Measurements from ENCODE around the gene SLC5A11. TPM values are rescaled to one million over a fixed set of nuclear protein-coding genes. Genes with fewer than 3 reads are reported as not detected.
"Not testable (repeated sequence)": the region's sequence is repeated elsewhere in the genome, so short reads cannot be mapped to it uniquely, and the experiment has no call there.

The SLC5A11 gene
- total RNA-seq, 1 experiment from 2014 or later, result 0.05 TPM

DNA sequence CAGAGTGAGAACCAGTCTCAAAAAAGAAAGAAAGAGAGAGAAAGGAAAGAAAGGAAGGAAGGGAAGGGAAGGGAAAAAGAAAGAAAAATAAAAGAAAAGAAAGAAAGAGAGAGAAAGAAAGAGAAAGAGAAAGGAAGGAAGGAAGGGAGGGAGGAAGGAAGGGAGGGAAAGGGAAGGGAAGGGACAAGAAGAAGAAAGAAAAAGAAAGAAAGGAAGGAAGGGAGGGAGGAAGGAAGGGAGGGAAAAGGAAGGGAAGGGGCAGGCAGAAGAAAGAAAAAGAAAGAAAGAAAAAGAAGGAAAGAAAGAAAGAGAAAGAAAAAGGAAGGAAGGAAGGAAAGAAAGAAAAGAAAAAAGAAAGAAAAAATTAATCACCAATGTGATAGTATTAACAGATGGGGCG, 15.7 kb downstream of the SLC5A11 start:
- DNase-seq (ENCODE audit: low spot score), result no peak

DNA sequence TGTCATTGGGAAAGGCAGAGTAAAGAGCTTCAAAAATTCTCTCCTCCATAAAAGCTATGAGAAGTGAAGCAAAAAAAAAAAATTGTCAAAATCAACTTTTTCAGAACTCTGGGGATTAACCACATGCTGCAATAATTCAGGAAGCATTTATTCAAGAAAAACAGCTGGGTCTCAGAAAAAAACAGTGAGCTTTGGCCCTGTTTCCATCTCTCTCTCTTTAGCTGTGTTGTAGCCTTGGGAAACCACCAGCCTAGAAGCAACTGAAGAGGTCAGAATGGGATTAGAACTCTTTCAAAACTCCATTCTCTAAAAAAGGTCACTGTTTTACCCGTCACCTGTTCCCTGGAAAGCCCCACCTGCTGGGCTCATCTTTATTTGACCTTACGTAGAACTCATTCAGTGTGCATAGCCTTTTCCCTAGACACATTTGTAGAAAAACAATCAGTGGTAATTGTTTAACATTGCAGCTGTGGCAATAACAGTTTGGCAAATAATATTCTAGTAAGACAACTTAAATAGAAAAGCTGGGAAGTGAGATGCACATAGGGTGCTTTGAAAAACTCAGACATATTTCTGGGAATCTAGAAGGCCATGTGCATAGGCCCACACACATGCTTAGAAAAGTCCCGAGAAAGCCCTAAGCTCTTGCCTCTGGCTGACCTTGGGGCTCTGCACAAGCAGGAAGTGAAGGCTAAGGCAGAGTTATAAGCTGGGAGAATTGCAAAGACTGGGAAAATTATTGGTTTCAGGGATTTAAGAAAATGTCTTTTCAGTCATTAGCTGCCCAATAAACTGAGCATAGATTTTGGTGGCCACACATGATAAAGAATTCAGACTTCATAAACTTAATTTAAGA, 18.0 kb downstream of the SLC5A11 start:
- DNase-seq (ENCODE audit: low spot score), result no peak

DNA sequence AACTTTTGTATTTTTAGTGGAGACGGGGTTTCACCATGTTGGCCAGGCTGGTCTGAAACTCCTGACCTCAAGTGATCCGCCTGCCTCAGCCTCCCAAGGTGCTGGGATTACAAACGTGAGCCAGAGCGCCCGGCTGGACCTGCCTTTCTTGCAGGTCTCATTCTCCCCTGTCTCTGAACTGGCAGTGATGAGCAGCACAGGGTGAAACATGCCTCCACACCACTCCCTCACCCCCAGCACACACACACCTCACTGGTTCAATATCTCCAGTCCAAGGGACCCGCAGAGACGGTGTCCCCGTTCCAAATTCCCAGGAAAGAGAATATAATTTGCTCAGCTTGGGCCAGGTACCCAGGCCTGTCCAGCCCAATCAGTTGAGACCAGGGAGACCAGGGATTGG, 23.3 kb downstream of the SLC5A11 start:
- no peak for DNase-seq (ENCODE audit: low spot score)

DNA sequence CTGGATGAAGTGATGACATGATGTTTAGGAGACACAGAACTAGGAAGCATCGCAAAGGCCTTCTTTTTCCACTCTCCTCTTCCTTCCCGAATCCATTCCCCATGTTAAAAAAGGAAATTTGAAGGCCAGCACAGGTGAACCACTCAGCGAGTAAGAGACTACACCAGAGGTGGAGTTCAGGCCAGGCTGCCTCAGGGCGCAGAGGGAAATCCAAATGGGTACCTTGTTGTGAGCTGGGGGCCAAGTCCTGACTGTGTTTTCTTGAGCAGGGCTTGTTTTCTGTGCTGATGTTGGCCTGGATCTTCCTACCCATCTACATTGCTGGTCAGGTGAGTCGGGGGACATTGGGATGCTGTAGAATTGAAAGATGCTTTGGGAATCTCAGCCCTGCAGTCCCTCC, 26.1 kb downstream of the SLC5A11 start:
- DNase-seq (ENCODE audit: low spot score), result no peak

DNA sequence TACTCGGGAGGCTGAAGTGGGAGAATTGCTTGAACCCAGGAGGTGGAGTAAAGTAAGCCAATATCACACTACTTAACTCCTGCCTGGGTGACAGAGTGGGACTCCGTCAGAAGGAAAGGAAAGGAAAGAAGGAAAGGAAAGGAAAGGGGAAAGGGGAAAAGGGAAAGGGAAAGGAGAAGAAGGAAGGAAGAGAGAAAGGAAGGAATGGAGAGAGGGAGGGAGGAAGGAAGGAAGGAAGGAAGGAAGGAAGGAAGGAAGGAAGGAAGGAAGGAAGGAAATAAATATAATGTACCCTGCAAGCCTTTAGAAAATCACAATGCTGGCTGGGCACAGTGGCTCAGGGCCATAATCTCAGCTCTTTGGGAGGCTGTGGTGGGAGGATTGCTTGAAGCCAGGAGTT, 27.3 kb downstream of the SLC5A11 start:
- DNase-seq (ENCODE audit: low spot score), result no peak

DNA sequence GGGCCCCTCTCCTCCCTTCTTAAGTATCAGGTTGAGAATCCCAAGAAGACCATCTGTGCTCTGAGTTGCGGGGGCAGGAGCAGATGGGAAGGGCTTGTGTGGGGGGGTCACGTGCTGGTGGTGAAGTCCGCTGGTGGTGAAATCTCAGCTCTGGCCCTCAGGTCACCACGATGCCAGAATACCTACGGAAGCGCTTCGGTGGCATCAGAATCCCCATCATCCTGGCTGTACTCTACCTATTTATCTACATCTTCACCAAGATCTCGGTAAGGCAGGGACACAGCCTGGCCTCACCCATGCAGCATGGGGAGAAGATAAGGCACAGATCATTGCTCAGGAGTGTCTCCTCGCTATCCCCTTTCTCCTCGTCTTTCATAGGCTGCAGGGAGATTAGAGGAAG, 29.7 kb downstream of the SLC5A11 start:
- DNase-seq (ENCODE audit: low spot score), result no peak

DNA sequence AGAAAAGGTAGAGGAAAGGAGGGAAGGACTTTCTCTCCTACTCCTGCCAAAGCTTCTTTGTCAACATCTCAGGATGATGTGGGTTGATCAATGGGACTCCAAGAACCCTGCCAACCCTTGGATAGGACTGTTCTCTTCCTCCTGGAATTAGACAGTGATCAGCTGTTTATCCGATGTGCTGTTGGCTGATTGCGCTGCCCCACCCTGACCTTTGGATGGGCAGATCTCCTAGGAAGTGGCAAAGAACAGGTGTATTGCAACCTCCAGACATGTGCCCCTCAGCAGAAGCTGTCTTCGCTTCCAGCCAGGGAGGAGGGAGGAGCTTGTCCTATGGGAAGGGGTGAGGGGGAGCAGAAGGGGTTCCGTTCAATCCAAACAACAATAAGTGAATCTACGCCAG, 30.5 kb downstream of the SLC5A11 start:
- DNase-seq (ENCODE audit: low spot score), result no peak

DNA sequence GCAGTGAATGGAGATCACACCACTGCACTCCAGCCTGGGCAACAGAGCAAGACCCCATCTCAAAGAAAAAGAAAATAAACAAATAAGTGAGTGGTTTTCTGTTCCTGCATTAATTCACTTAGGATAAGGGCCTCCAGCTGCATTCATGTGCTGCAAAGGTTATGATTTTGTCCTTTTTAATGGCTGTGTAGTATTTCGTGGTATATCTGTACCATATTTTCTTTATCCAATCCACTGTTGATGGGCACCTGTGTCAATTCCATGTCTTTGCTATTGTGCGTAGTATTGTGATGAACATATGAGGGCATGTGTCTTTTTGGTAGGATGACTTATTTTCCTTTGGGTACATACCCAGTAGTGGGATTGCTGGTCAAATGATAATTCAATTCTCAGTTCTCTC, 33.9 kb downstream of the SLC5A11 start:
- no peak for DNase-seq (ENCODE audit: low spot score)

DNA sequence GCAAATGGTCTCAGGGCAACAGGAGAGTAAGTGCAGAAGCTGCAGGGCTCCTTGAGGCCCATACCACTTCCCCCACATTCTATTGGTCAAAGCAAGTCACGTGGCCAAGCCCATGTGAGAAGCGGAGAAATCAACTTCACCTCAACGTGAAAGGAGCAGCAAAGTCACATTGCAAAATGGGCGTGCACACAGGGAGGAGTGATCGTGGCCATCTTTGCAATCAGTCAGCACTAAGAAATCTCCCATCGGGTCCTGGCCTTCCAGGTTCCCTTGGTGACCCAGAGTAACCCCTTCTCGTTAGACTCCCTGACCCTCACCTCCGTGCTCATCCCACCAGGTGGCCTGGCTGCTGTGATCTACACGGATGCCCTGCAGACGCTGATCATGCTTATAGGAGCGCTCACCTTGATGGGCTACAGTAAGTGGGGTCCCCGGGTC, 38.0 kb downstream of the SLC5A11 start:
- no peak for DNase-seq (ENCODE audit: low spot score)

DNA sequence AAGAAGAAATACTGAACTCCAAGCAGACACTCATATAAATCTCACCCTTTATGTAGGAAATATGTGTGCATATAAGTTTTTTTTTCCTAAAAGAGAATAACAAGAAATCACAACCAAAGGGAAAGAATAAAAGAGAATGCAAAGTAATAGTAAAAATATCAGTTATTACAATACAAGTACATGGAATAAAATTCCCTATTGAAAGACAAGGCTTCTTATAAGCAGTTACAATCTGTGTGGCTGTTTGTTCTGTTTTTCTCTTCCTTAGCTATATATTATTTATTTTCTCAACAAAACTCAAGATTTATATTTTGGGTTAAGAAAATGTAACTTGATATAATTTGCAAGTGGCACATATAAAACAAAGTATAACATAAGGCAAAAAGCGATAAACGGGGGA, 41.7 kb downstream of the SLC5A11 start:
- no peak for DNase-seq (ENCODE audit: low spot score)

DNA sequence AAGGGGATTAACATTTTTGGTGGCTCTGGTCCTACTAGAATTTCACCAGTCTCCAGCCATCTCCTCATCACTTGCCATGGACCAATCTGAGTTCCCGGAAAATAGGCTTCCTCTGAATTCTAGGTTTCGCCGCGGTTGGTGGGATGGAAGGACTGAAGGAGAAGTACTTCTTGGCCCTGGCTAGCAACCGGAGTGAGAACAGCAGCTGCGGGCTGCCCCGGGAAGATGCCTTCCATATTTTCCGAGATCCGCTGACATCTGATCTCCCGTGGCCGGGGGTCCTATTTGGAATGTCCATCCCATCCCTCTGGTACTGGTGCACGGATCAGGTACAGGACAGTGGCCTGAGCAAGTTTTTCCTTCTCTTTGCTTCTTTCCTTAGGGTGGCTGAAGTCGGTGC, 45.0 kb downstream of the SLC5A11 start:
- DNase-seq (ENCODE audit: low spot score), result no peak

DNA sequence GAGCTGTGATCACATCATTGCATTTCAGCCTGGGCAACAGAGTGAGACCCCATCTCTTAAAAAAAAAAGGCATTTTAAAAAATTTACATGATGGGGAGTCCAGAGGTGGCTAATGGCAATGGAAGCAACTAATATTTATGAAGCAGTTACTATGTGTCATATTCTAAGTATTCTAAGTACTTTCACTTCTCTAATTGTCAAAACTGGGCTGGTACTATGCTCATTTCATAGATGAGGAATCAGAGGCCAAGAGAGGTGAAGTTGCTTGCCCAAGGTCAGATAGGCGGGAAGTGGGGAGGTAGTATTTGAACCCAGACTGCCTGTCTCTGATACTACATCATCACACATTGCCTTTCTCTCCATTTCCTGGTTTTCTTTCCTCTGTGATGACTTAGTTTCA, 50.7 kb downstream of the SLC5A11 start:
- no peak for DNase-seq (ENCODE audit: low spot score)

DNA sequence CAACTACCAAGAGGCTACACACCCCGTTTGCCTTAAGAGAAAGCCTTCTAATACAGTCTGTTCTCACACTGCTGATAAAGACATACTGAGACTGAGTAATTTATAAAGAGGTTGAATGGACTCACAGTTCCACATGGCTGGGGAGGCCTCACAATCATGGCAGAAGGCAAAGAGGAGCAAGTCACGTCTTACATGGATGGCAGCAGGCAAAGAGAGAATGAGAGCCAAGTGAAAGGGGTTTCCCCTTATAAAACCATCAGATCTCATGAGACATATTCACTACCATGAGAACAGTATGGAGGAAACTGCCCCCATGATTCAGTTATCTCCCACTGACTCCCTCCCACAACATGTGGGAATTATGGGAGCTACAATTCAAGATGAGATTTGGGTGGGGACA, 51.8 kb downstream of the SLC5A11 start:
- DNase-seq (ENCODE audit: low spot score), result not testable (repeated sequence)

DNA sequence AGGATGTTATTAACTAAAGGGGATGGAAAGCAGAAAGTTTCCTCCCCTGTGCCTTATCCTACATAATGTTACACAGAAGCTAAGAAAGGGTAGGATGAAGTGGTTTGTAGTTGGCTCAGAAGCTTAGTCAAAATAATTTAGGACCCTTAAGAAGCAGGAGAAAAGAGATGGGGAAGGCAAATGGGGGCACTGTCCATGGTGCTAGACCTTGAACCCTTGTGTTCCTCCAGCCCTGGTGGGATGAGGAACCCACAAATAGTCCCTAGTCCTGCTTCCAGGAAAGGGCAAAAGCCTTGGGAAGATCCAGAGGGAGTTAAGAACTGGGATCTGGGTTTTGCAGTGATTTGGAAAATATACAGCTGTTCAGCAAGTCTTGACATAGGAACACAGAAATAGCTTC, 54.5 kb downstream of the SLC5A11 start:
- no peak for DNase-seq (ENCODE audit: low spot score)

DNA sequence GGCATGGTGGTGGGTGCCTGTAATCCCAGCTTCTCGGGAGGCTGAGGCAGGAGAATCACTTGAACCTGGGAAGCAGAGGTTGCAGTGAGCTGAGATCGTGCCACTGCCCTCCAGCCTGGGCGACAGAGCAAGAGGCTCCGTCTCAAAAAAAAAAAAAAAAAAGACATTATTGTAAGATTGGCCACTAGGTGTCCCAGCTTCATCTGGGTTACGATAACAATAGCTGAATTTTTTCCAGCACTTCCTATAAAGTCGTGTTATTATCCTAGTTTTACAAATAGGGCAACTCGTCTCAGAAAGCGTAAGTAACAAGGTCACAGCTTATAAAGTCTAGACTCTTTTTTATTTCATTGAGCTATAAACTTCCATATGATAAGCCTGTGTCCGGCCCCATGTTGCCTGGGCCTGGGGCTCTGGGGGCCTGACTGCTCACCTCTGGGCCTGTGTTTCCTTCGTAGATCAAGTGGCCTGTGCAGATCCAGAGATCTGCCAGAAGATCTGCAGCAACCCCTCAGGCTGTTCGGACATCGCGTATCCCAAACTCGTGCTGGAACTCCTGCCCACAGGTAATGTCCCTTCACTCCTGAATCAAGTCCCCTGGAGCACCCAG, 60.5 kb downstream of the SLC5A11 start:
- DNase-seq (ENCODE audit: low spot score), result peak; percentile 39

DNA sequence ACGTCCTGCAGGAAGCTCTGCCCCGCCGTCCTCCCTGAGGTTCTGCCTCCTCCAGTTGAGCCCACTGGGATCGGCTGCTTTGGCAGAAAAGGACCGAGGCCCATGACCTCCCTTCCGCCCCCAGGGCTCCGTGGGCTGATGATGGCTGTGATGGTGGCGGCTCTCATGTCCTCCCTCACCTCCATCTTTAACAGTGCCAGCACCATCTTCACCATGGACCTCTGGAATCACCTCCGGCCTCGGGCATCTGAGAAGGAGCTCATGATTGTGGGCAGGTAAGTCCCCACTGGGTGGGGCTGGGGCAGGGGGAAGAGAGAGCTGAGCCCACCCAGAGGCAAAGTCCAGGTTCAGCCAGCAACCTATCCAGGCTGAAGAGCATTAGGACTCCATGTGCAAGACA, 61.1 kb downstream of the SLC5A11 start:
- no peak for DNase-seq (ENCODE audit: low spot score)

DNA sequence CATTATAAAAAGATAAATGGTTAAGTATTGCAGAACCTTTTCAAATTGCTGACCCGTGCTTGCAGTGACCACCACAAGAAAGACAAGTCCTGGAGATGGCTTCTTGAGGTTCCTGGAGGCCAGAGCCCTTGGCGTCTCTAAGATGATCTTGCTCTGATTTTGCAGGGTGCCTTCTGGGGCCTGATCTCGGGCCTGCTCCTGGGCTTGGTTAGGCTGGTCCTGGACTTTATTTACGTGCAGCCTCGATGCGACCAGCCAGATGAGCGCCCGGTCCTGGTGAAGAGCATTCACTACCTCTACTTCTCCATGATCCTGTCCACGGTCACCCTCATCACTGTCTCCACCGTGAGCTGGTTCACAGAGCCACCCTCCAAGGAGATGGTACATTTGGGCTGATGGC, 63.0 kb downstream of the SLC5A11 start:
- no peak for DNase-seq (ENCODE audit: low spot score)

DNA sequence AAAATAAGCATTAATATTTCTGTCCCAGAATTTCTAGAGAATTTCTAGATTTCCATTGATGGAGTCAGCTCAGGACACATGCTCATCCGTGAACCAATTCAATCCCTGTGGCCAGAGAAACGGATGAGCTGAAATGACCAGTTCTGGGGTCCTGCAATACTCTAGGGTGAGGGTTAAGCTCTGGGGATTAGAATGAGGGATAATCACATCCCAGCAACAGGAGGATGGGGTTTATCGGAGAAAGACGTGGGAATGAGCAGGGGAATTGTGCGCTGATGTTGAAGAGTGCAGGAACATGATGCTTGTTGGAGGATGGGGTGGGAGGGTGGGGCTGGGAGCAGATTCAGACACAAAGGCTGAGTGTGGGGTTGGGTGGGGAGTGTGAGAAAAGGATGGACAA, 64.1 kb downstream of the SLC5A11 start:
- no peak for DNase-seq (ENCODE audit: low spot score)

DNA sequence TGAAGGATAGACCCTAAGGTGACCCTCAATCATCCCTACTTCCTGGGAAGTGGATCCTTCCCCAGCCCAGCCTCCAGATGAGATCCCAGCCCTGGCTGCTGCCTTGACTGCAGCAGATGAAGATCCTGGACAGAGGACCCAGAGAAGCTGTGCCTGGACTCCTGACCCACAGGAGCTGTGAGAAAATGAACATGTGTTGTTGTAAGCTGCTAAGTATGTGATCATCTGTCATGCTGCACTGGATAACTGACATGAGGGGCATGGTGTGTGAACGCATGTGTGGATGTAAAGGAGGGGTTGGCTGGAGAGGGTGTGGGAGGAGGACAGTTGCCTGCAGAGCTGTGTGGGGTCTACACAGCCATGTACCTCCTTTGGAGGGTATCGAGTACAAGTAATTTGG, 69.3 kb downstream of the SLC5A11 start:
- DNase-seq (ENCODE audit: low spot score), result no peak

DNA sequence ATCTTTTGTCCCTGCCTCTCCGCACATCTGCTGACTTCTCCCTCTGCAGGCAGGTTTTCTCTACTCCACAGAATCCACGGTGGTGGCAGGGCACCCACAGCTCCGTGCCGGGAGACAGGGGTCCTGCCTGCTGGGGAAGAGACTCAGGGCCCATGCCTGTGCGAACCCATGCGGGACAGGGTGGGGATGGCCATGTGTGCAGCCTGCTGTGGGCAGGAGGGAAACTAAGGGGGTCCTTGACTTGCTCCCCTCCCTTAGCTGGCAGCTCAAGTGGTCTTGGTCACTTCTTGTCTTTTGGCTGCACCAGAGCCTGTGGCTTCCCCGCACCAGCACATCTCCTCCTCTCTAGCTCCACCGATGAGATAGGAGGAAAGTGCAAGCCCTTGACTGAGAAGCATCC, 69.8 kb downstream of the SLC5A11 start:
- DNase-seq (ENCODE audit: low spot score), result no peak

DNA sequence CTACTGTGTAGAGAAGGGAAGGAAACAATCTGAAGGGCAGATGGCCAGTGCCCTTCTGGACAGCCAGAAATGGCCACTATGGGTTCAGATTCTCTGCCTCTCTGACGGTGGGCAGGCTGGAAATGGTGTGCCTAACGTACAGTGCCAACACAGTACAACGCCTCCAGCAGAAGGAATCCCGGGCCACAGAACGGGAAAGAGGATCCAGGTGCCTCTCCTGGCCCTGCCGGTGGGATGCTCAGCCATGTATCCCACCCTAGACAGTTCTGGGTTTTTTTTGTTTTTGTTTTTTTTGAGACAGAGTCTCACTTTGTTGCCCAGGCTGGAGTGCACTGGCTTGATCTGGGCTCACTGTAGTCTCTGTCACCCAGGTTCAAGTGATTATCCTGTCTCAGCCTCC, 71.5 kb downstream of the SLC5A11 start:
- DNase-seq (ENCODE audit: low spot score), result no peak

DNA sequence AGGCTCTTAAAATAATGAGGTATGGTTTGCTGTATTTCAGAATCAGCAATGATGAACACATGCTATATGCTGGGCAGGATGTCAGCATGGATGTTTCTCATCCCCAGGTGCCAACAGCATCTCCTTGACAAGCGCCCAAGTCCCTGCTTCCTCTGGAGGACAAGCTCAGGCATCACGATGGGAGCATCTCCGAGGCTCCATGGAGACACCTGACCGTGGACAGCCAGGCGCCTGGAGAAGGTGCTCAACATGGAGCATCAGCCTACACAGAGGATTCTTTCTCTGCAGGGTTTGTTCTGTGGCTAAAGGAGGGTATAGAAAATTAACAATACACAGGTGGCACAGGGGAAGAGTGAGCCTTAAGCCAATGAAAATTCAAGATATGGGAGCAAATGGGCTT, 72.1 kb downstream of the SLC5A11 start:
- no peak for DNase-seq (ENCODE audit: low spot score)

DNA sequence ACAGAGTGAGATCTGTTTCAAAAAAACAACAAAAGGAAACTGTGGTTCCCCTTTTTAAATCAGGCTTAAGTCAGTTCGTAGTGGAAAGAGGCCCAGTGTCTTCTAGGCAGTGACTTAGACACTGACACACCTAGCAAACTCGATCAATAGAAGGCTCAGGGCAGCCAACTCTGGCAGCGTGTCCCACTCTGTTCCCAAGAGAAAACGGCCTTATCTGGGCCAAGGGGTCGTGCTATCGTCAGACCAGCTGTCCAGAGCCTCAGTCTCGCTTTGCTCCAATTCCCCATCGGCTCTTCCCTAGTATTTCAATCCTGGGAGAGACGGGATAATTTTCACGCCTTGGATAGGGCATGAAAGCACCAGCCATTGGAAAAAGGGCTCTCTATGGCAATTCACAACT, 72.9 kb downstream of the SLC5A11 start:
- DNase-seq (ENCODE audit: low spot score), result no peak

DNA sequence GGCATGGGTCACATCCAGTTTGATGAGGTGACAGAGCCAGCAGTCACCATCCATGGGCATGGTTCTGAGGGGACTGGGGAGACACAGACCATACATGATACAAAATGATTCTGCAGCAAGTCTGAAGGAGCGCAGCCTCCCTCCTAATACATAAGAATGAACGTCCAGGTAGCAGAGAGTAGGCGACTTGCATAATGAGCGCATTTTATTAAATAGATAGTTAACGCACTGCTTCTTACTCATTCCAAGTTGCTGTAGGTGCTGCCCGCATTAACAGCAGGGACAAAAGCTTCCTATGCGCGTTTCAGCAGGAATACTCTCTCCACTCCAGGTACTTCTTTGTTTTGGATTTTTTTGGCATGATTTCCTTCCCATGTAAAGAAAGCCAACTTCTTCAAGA, 73.8 kb downstream of the SLC5A11 start:
- no peak for DNase-seq (ENCODE audit: low spot score)

Measured in A172 (cell line).